Hepatocyte (in vitro differentiated cells): ENCODE measurements around the gene RAB43.

Experiments
- EZH2 ChIP-seq: fragments of 200-600 bp; sonication (generic); IDR thresholded peaks from 2 replicates; pipeline ENCODE4 v1.6.1; 2016; ENCODE audit warnings: antibody characterized with exemption, mild to moderate bottlenecking, borderline replicate concordance
- EZH2phosphoT487 ChIP-seq: fragments of 200-600 bp; sonication (generic); IDR thresholded peaks from one replicate; pipeline ENCODE4 v1.6.1; 2018; ENCODE audit warnings: antibody characterized with exemption, mild to moderate bottlenecking, low read depth, moderate library complexity; ENCODE audit not compliant: unreplicated experiment, severe bottlenecking
- TF ChIP-seq, protein P1 (sequence below): fragments of 200-600 bp; sonication (generic); IDR thresholded peaks from 2 replicates; pipeline ENCODE4 v1.5.1; 2016; ENCODE audit warnings: antibody characterized with exemption, mild to moderate bottlenecking; ENCODE audit not compliant: poor library complexity

DNA sequence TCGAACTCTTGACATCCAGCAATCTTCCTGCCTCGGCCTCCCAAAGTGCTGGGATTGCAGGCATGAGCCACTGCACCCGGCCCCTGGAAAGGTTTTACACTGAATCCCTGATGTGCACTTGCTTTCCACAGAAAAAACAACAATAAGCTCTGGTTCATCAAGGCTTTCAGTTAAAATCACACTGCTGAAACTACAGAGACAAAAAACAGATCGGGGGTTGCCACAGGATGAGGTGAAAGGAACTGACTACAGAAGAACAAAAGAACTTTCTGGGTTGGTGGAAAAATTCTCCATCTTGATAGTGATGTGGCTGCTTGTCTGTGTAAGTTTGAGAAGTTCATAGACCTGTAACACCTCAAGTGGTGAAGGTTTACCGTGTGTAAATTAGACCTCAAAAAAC lies 2.9 kb downstream of the RAB43 start:
- TF ChIP-seq, protein P1, sequence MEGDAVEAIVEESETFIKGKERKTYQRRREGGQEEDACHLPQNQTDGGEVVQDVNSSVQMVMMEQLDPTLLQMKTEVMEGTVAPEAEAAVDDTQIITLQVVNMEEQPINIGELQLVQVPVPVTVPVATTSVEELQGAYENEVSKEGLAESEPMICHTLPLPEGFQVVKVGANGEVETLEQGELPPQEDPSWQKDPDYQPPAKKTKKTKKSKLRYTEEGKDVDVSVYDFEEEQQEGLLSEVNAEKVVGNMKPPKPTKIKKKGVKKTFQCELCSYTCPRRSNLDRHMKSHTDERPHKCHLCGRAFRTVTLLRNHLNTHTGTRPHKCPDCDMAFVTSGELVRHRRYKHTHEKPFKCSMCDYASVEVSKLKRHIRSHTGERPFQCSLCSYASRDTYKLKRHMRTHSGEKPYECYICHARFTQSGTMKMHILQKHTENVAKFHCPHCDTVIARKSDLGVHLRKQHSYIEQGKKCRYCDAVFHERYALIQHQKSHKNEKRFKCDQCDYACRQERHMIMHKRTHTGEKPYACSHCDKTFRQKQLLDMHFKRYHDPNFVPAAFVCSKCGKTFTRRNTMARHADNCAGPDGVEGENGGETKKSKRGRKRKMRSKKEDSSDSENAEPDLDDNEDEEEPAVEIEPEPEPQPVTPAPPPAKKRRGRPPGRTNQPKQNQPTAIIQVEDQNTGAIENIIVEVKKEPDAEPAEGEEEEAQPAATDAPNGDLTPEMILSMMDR, result no peak
- TF ChIP-seq EZH2, result no peak
- TF ChIP-seq EZH2phosphoT487, result no peak
